H1 (cell line): ENCODE data around the gene TMEM52B. TPM values are rescaled to one million over a fixed set of nuclear protein-coding genes. Genes with fewer than 3 reads are reported as not detected.

Source experiments
- CTCF ChIA-PET: fragments of 300-600 bp; sonication (Branson Sonifier 250); formaldehyde crosslinking; loops from one replicate; lab custom pipeline; 2021; ENCODE audit not compliant: partially characterized antibody; lab: Charles Lee
- POLR2A ChIA-PET: fragments of 300-600 bp; sonication (Branson Sonifier 250); formaldehyde crosslinking; loops from one replicate; lab custom pipeline; 2021; ENCODE audit warnings: inconsistent platforms; ENCODE audit not compliant: partially characterized antibody; lab: Charles Lee
- DNase-seq, 2 experiments: peaks; one replicate each; pipeline versions ENCODE4 v3.0.0 to v3.0.0-alpha.2; 2010 to 2022; ENCODE audit warnings: low spot score in 2 of 2, low read depth in 1 of 2, mixed read lengths in 1 of 2
- FAIRE-seq: peaks from 2 replicates; lab custom pipeline; 2011; peaks lifted over from hg19 to GRCh38; lab: Jason Lieb, UNC
- H2AFZ ChIP-seq: 2 replicates; pipeline ENCODE4 v1.8.1; 2012; ENCODE audit warnings: low read length, inconsistent platforms
- H2AK5ac ChIP-seq: 2 replicates; pipeline ENCODE4 v1.6.1; 2013; ENCODE audit warnings: low read depth, low read length
- H2BK120ac ChIP-seq: replicated peaks from 2 replicates; pipeline ENCODE3; 2013; ENCODE audit warnings: low read depth, low read length, inconsistent platforms
- H2BK12ac ChIP-seq: 2 replicates; pipeline ENCODE4 v1.6.1; 2013; ENCODE audit warnings: low read depth, low read length
- H2BK15ac ChIP-seq: 2 replicates; pipeline ENCODE4 v1.6.1; 2013; ENCODE audit warnings: low read length
- H2BK20ac ChIP-seq: 2 replicates; pipeline ENCODE4 v1.6.1; 2013; ENCODE audit warnings: low read length
- H2BK5ac ChIP-seq: 2 replicates; pipeline ENCODE4 v1.6.1; 2013; ENCODE audit warnings: low read depth, low read length
- H3K14ac ChIP-seq: 2 replicates; pipeline ENCODE4 v1.6.1; 2013; ENCODE audit warnings: inconsistent platforms; ENCODE audit not compliant: insufficient read length
- H3K18ac ChIP-seq: 2 replicates; pipeline ENCODE4 v1.6.1; 2013; ENCODE audit warnings: low read length; ENCODE audit errors: extremely low read depth
- H3K23ac ChIP-seq: 2 replicates; pipeline ENCODE4 v1.6.1; 2013; ENCODE audit warnings: inconsistent platforms; ENCODE audit not compliant: insufficient read length
- H3K23me2 ChIP-seq: 2 replicates; pipeline ENCODE4 v1.6.1; 2013; ENCODE audit warnings: low read depth, low read length
- H3K27ac ChIP-seq: 2 replicates; pipeline ENCODE4 v1.6.1; 2011; ENCODE audit warnings: low read depth, low read length, inconsistent platforms
- H3K27me3 ChIP-seq, 4 experiments: replicated peaks in 1 of 4; 1 replicate in 1 of 4; 2 replicates in 3 of 4; pipeline versions ENCODE4 v1.6.1 to v1.8.1; 2011 to 2013; ENCODE audit warnings: low read length in 3 of 4, mild to moderate bottlenecking in 3 of 4, inconsistent platforms in 2 of 4, mixed read lengths in 2 of 4, moderate library complexity in 1 of 4; ENCODE audit not compliant: control insufficient read depth in 3 of 4, insufficient read depth in 3 of 4; ENCODE audit errors: extremely low read depth in 1 of 4
- H3K36me3 ChIP-seq, 4 experiments: 2 replicates each; pipeline versions ENCODE4 v1.6.1 to v1.8.1; 2011 to 2013; ENCODE audit warnings: mild to moderate bottlenecking in 4 of 4, low read length in 3 of 4, moderate library complexity in 2 of 4, control low read depth in 1 of 4, inconsistent platforms in 1 of 4; ENCODE audit not compliant: insufficient read depth in 4 of 4, control insufficient read depth in 2 of 4
- H3K4ac ChIP-seq: replicated peaks from 2 replicates; pipeline ENCODE3; 2013; ENCODE audit warnings: low read length, low read depth, mixed read lengths, inconsistent platforms; ENCODE audit not compliant: insufficient read length
- H3K4me1 ChIP-seq, 4 experiments: replicated peaks in 1 of 4; 1 replicate in 1 of 4; 2 replicates in 3 of 4; pipeline versions ENCODE4 v1.6.1 to v1.8.1; 2011 to 2013; ENCODE audit warnings: low read length in 3 of 4, inconsistent platforms in 2 of 4, mixed read lengths in 1 of 4; ENCODE audit not compliant: insufficient read depth in 4 of 4, control insufficient read depth in 3 of 4
- H3K4me2 ChIP-seq, 2 experiments: 2 replicates each; pipeline versions ENCODE4 v1.6.1 to v1.8.1; 2011 to 2013; ENCODE audit warnings: low read depth in 2 of 2, low read length in 2 of 2, control low read depth in 1 of 2, inconsistent platforms in 1 of 2, mild to moderate bottlenecking in 1 of 2; ENCODE audit not compliant: insufficient read depth in 1 of 2
- H3K4me3 ChIP-seq, 4 experiments: fragments of 200-600, 300-600 bp in 1 of 4; sonication (generic), shearing (Covaris generic), sonication (Bioruptor Twin) in 1 of 4; 2 replicates each; pipeline versions ENCODE4 v1.5.1 to v1.8.1; 2011 to 2016; ENCODE audit warnings: low read length in 4 of 4, low read depth in 3 of 4, control low read depth in 2 of 4, inconsistent platforms in 2 of 4, mild to moderate bottlenecking in 2 of 4, mixed read lengths in 1 of 4, moderate library complexity in 1 of 4; ENCODE audit not compliant: insufficient read depth in 2 of 4; ENCODE audit errors: extremely low read depth in 1 of 4
- H3K56ac ChIP-seq: replicated peaks from 2 replicates; pipeline ENCODE3; 2013; ENCODE audit warnings: low read depth, mild to moderate bottlenecking, mixed read lengths, low read length, inconsistent platforms; ENCODE audit not compliant: insufficient read length
- H3K79me1 ChIP-seq: 2 replicates; pipeline ENCODE4 v1.6.1; 2013; ENCODE audit warnings: low read depth, low read length, control low read depth
- H3K79me2 ChIP-seq, 2 experiments: 2 replicates each; pipeline versions ENCODE4 v1.6.1 to v1.8.1; 2012 to 2013; ENCODE audit warnings: low read length in 2 of 2, mild to moderate bottlenecking in 2 of 2, inconsistent platforms in 1 of 2; ENCODE audit not compliant: insufficient read depth in 2 of 2, control insufficient read depth in 1 of 2
- H3K9ac ChIP-seq, 4 experiments: replicated peaks in 1 of 4; 1 replicate in 1 of 4; 2 replicates in 3 of 4; pipeline versions ENCODE4 v1.6.1 to v1.8.1; 2011 to 2013; ENCODE audit warnings: low read depth in 3 of 4, low read length in 3 of 4, control low read depth in 2 of 4, mild to moderate bottlenecking in 2 of 4, moderate library complexity in 2 of 4, inconsistent platforms in 1 of 4; ENCODE audit errors: extremely low read depth in 1 of 4
- H3K9me3 ChIP-seq, 2 experiments: 2 replicates each; pipeline versions ENCODE4 v1.6.1 to v1.8.1; 2012 to 2013; ENCODE audit warnings: mild to moderate bottlenecking in 2 of 2, moderate library complexity in 2 of 2, control low read depth in 1 of 2, inconsistent platforms in 1 of 2, low read depth in 1 of 2, low read length in 1 of 2, mixed read lengths in 1 of 2; ENCODE audit not compliant: insufficient read depth in 2 of 2
- H4K20me1 ChIP-seq, 2 experiments: replicated peaks in 1 of 2; 2 replicates each; pipeline versions ENCODE3 to v1.8.1; 2011 to 2013; ENCODE audit warnings: inconsistent platforms in 2 of 2, low read length in 2 of 2, mild to moderate bottlenecking in 1 of 2; ENCODE audit not compliant: insufficient read depth in 2 of 2, control insufficient read depth in 1 of 2
- H4K5ac ChIP-seq: 2 replicates; pipeline ENCODE4 v1.6.1; 2013; ENCODE audit warnings: low read length, low read depth, mixed read lengths, inconsistent platforms; ENCODE audit not compliant: insufficient read length
- H4K8ac ChIP-seq: 2 replicates; pipeline ENCODE4 v1.8.0; 2013; ENCODE audit warnings: mild to moderate bottlenecking, moderate library complexity, low read length, inconsistent platforms; ENCODE audit not compliant: insufficient read depth; ENCODE audit errors: extremely low read depth
- H4K91ac ChIP-seq: replicated peaks from 2 replicates; pipeline ENCODE3; 2013; ENCODE audit warnings: low read length, mixed read lengths, inconsistent platforms; ENCODE audit not compliant: insufficient read length
- KDM1A ChIP-seq: fragments of 200-600, 300-600 bp; sonication (generic); IDR thresholded peaks from 2 replicates; pipeline ENCODE4 v1.7.1; 2016; ENCODE audit warnings: mild to moderate bottlenecking, low read length, borderline replicate concordance
- WGBS, 2 experiments: shearing (Covaris generic) in 1 of 2; methylation state at CpG; one replicate each; pipeline versions ENCODE4 v1.1.6 to v1.1.7; 2013 to 2015; ENCODE audit warnings: low lambda C conversion rate in 2 of 2, mixed read lengths in 2 of 2, inconsistent platforms in 1 of 2, low coverage in 1 of 2, missing lambda C conversion rate in 1 of 2; ENCODE audit not compliant: insufficient replicate concordance in 2 of 2, insufficient coverage in 1 of 2, insufficient read length in 1 of 2; ENCODE audit errors: extremely low coverage in 1 of 2, missing lambda C conversion rate in 1 of 2; 5-methylcytosine and 5-hydroxymethylcytosine counted together
- polyA plus RNA-seq, 7 experiments: library from polyadenylated mRNA; depleted of rRNA in 3 of 7; stranded (reverse) in 5 of 7; unstranded in 2 of 7; fragments of >200 nt in 5 of 7; fragments of 200-250 nt in 2 of 7; gene quantifications; 1 replicate in 5 of 7; 2 replicates in 1 of 7; 4 replicates in 1 of 7; pipeline versions ENCODE4 v1.2.1 to v1.2.3, GENCODE V29; 2011 to 2013; ENCODE audit warnings: missing spikeins in 2 of 7, mixed read lengths in 2 of 7
- total RNA-seq: library from RNA; stranded (reverse); fragmentation: NEBNext Ultra II Directional; extraction: Animal tissue kit (Norgen Biotek cat#: 25700); gene quantifications from 2 replicates; pipeline ENCODE4 v1.2.1, GENCODE V29; 2021
- TF ChIP-seq, protein P1 (sequence below): IDR thresholded peaks from 2 replicates; pipeline ENCODE4 v1.6.1; 2012; ENCODE audit warnings: low read length, inconsistent platforms

The TMEM52B gene
- total and polyA plus RNA-seq, 2 of the 8 experiments (the other 6 are each of a cell fraction or from before 2014, with no cell fraction given), result not detected

DNA sequence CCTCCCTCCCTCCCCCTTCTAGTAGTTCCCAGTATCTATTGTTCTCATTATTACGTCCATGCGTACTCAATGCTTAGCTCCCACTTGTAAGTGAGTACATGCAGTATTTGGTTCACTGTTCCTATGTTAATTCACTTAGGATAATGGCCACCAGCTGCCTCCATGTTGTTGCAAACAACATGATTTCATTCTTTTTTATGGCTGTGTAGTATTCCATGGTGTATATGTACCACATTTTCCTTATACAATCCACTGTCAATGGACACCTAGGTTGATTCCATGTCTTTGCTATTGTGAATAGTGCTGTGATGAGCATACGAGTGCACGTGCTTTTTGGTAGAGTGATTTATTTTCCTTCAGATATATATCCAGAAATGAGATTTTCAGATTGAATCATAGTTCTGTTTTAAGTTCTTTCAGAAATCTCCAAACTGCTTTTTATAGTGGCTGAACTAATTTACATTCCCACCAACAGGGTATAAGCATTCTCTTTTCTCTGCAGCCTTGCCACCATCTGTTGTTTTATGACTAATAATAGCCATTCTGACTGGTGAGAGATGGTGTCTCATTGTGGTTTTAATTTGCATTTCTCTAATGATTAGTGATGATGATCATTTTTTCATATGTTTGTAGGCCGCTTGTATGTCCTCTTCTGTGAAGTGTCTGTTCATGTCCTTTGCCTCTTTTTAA lies 31.0 kb upstream of the TMEM52B start:
- TF ChIP-seq, protein P1, sequence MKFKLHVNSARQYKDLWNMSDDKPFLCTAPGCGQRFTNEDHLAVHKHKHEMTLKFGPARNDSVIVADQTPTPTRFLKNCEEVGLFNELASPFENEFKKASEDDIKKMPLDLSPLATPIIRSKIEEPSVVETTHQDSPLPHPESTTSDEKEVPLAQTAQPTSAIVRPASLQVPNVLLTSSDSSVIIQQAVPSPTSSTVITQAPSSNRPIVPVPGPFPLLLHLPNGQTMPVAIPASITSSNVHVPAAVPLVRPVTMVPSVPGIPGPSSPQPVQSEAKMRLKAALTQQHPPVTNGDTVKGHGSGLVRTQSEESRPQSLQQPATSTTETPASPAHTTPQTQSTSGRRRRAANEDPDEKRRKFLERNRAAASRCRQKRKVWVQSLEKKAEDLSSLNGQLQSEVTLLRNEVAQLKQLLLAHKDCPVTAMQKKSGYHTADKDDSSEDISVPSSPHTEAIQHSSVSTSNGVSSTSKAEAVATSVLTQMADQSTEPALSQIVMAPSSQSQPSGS, result no peak
- 0 out of 2 replicates have a peak, but pooled peaks have one; percentile 45 for TF ChIP-seq KDM1A
- TF ChIP-seq, all 59 proteins: peak for 1
- Histone ChIP-seq H2AFZ (no peak overlapping the region), H3K27ac (no peak overlapping the region), H3K4ac (no peak overlapping the region), H2BK20ac (no peak overlapping the region), H2BK5ac (no peak overlapping the region), H4K20me1 (no peaks in the 10 kb centered on the region), H3K18ac (no peak overlapping the region), H3K79me2 (no peaks in the 10 kb centered on the region), H3K23ac (no peak overlapping the region), H4K91ac (no peak overlapping the region), H4K5ac (no peak overlapping the region), H2BK12ac (no peak overlapping the region), H4K8ac (no peak overlapping the region), H3K4me2 (no peak overlapping the region), H3K23me2 (no peaks in the 10 kb centered on the region), H3K4me3 (no peak overlapping the region), H3K9ac (no peak overlapping the region), H3K9me3 (peaks cover 0 to 3% of the 10 kb centered on the region in 2 experiments; a peak in 1 of 4 replicates), H3K56ac (no peak overlapping the region), H3K79me1 (no peaks in the 10 kb centered on the region), H3K27me3 (no peaks in the 10 kb centered on the region), H2BK120ac (no peak overlapping the region), H3K14ac (no peak overlapping the region), H2AK5ac (no peak overlapping the region), H3K4me1 (no peaks in the 10 kb centered on the region), H3K36me3 (no peaks in the 10 kb centered on the region), H2BK15ac (no peak overlapping the region)
- FAIRE-seq (no peak), DNase-seq (no peak)
- WGBS, 2 experiments, result 92% methylated on average over 5 of the region's 5 CpGs; no CpG with 5 or more reads in 1 of the 2 experiments
- ChIA-PET CTCF (interaction anchor here (0.7 kb wide), 1 partner anchor 8 kb away, joined by 4 read pairs; no protein-coding TSS in a partner anchor), POLR2A (interaction anchor here (0.6 kb wide), 1 partner anchor 11 kb away, joined by 3 read pairs; no protein-coding TSS in a partner anchor)
